ENCODE results near the gene FNDC7.
A peak's percentile ranks its signal among the peaks of the same experiment; 100 is the strongest.
"Not testable (repeated sequence)": the region's sequence is repeated elsewhere in the genome, so short reads cannot be mapped to it uniquely, and the experiment has no call there.

FNDC7 gene

DNA sequence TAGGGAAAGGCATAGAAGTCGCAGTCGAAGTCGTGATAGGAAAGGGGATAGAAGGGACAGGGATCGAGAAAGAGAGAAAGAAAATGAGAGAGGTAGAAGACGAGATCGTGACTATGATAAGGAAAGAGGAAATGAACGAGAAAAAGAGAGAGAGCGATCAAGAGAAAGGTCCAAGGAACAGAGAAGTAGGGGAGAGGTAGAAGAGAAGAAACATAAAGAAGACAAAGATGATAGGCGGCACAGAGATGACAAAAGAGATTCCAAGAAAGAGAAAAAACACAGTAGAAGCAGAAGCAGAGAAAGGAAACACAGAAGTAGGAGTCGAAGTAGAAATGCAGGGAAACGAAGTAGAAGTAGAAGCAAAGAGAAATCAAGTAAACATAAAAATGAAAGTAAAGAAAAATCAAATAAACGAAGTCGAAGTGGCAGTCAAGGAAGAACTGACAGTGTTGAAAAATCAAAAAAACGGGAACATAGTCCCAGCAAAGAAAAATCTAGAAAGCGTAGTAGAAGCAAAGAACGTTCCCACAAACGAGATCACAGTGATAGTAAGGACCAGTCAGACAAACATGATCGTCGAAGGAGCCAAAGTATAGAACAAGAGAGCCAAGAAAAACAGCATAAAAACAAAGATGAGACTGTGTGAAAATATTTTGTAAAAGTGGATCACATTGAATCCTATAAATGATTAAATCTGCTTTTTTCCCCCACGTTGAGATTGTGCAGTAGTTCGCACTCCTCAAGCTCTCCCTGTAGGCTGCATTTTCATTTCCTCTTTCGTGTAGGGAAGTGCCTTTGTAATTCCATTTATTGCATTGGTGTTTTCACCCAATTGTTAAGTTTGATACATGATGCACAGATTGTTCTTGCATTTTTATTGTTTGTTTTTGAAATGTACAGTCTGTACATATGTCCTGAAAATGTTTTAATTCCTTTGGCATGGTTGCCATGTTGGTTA lies 13.1 kb upstream of the FNDC7 start:
- DNase-seq (ENCODE audit: low read depth), result no peak

DNA sequence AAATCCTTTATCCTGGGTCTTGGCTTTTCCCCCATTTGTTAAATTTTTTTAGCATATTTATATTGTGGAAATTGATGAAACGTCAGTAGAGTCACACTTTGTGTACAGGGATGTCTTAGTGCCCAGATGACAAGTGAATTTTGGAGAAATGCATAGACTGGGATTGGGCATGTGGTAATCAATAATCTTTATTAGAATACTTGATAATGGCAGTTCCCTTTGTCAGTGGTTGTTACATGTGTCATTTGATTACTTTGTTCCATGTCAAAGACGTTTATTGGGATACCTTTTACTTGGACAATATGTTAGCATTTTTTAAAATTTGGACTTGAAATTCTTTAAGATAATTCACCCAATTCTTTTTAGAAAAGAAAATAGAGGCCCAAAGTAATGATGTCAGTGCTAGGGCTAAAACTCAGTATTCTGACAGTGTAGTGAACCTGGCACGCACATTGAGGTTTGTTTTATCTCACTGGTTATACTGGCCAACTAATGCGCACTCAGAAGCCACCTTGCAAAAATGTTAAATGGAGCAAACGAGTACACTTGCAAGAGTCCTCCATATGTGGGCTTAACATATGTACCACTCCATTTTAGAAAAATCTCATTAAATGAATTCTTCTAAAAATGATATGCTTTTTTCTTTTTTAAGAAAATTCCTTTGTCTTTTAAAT lies 11.4 kb upstream of the FNDC7 start:
- no peak for DNase-seq (ENCODE audit: low read depth)

DNA sequence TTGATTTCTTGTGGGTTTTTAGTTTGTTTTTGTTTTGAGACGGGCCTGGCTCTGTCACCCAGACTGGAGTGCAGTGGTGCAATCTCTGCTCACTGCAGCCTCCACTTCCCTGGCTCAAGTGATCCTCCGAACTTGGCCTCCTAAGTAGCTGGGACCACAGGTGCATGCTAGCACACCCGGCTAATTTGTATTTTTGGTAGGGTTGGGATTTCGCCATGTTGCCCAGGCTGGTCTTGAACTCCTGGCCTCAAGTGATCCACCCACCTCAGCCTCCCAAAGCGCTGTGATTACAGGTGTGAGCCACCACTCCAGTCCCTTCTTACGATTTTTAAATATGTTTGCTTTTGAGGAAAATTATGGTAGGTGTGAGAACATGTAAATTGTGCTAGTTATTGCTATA lies 10.6 kb upstream of the FNDC7 start:
- DNase-seq (ENCODE audit: low read depth), result not testable (repeated sequence)

- DNase-seq (ENCODE audit: low read depth), result no peak
Observed at GRCh38 chr1:108703939-108704338, 8.8 kb upstream of the FNDC7 start.

GRCh38 chr1:108704496-108704895 lies 8.2 kb upstream of the FNDC7 start:
- DNase-seq (ENCODE audit: low read depth), result peak; percentile 72

- DNase-seq (ENCODE audit: low read depth), result no peak
Observed at GRCh38 chr1:108706643-108707042, 6.1 kb upstream of the FNDC7 start.

DNA sequence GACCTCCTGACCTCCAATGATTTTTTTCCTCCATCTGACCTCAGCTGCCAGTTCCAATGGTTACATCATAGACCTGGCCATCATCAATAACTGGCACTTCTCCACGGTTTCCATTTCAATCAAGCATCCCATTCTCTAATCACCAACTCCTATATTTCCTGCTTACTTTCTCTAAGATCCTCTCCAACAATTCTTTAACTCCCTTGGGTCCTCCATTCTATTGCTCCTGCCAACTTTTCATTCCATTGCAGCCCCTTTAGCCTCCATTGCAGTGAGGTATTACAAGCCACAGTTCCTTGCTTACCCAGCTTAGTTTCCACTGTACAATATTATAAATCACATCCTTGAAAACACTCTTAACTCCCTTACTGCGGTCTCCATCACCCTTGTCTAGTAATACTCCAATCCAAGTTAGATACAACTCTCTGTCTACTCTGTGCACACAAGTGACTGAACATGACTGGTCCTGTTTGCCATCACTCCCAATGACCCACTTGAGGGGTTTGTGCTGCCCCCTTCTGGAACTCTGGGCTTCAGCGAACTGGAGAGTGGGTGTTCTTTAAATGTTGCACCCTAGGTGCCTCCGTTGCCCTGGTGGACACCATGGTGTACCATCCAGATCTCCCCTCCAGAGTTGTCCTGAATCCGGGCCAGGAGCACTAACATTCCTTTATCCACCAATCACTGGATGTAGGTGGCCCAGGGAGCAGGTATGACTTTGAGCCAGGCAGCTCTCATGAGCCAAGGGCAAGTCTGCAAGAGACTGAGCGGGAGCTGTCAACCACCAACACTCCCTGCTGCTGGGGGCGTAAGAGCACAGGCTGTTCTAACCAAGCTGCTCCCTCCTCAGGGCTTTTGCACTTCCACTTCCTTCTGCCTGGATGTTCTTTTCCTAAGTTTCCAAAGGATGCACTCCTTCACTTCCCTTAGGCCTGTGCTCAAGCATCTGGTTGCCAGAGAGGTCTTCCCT lies 3.7 kb upstream of the FNDC7 start:
- no peak for DNase-seq (ENCODE audit: low read depth)

DNA sequence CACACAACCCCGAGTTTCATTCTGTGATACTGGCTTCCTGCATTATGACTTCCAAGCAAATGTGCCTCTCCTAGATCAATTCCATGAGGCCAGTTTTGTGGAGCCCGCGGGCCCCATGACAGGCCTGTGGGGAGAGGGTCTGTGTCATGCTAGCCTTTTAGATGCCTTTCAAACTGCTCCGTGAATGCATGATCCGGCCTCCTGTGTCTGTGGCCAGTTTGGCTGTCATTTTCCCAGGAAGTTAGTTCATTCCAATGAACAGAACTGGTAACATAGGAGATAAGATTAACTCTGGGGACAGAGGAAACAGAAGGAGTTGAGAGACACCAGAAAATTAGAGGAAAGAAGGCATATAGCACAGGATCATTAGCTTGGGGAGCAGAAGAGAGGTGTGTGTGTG lies 3.2 kb downstream of the FNDC7 start:
- no peak for DNase-seq (ENCODE audit: low read depth)

GRCh38 chr1:108716437-108717230 lies 3.9 kb downstream of the FNDC7 start:
- no peak for DNase-seq (ENCODE audit: low read depth)

DNA sequence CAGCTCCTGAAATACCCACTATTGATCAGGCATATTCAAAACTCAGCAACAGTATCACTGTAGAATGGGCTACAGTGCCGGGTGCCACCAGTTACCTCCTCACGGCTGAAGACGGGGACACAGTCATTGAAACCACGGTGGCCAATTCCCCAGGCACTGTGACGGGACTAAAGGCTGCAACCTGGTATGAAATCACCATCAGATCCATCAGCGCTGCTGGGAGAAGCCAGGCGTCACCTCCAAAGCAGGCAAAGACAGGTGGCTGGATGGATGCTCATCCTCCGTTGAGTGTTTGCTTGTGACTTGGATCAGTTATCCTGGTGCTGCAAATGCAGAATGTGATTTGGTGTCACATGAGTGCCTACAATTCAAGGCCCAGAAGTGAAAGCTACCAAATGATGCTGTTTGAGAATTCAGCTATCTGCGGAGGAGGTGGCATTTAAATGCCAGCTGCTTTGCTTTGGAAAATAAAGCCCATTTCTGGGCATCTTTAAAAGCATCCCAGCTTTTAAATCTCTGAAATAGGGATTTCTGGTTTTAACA lies 5.1 kb downstream of the FNDC7 start:
- no peak for DNase-seq (ENCODE audit: low read depth)

DNA sequence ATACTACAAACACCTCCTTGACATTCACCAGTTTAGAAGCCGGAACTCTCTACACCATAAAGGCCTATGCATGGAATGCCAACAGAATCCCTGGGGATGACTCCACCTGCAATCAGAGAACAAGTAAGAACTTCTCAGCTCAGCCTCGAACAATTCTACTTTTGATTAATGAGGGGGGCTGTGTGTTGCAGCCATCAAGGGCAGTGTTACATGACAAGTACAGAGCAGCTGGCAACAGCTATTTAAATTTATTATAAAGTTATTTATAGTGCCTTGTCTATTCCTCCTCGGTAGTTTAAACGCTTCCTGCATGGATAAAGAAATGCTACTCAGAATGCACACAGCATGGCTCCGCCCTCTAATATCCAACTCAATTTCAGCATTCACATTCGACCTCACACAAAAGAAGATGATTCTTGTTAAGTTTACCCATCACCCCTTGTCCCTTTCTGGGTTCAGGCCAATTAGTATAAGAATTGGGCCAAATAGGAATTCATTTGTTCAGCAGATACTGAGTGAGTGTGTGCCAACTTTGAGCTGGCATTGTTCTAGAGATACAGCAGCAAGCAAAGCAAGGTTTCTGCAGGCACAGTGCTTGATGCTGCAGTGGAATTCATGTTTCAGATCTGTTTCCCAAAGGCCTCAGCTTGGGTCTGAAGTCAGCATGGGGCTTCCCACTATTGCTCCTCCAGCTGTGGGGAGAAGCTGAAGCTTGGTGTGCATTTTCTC lies 6.4 kb downstream of the FNDC7 start:
- no peak for DNase-seq (ENCODE audit: low read depth)

- peak; percentile 73 for DNase-seq (ENCODE audit: low read depth)
Observed at GRCh38 chr1:108719656-108720435, 7.1 kb downstream of the FNDC7 start.

DNA sequence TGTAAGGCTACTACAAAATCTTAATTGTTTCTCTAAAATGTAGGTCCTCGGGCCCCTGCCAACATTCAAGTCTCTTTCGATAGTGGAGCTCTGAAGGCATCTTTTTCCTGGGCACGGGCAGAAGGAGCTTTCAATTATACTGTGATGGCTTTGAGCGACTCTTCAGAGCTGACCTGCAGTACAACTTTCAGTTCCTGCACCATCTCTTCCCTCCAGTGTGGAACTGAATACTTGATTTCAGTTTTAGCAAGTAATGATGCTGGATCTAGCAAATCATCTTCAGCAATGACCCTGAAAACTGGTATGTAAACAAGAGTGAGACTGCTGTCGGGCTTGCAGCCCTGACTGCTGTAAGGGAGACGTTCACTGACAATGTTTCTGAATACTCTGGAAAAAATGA lies 9.6 kb downstream of the FNDC7 start:
- peak; percentile 61 for DNase-seq (ENCODE audit: low read depth)

- no peak for DNase-seq (ENCODE audit: low read depth)
Observed at GRCh38 chr1:108725906-108726305, 13.2 kb downstream of the FNDC7 start.

DNA sequence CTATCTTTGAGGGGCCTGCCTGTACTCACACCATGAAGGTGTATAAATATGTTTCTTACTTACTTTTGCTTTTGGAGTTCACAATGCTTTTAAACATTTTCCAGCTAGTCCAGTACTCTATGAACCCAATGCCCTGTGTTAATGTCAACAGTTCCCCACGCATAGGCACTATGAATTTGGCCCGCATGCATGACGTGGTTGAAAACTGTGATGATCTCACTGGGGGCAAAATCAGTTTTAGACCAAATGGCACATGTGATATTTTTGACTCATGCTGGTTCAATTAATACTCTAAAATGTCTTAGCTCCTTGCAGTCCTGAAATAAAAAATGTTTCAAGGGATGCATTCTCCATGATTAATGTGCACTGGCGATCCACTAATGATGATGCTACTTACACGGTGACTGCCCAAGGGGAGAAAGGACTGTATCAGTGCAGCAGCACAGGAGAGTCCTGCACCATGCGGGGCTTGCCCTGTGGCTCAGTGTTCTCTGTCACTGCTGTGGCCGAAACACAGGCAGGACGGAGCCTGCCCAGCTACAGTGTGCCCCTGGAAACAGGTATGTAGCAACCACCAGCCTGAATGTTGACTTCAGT lies 15.7 kb downstream of the FNDC7 start:
- no peak for DNase-seq (ENCODE audit: low read depth)

DNA sequence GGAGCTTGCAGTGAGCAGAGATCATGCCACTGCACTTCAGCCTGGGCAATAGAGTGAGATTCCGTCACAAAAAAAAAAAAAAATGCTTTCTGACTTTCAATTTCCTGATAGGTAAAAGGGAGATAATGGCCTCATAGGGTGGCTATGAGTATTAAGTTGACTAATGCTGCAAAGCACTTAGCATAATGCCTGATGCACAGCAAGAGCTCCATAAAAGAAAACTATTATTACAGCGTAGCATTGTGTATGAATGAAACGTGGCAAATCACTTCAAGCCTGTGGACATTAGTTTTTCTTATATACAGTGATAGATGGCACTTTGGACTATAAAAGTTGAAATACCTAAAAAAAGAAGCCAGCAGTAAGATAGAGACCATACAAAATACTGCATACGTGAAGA lies 16.8 kb downstream of the FNDC7 start:
- DNase-seq (ENCODE audit: low read depth), result no peak

- DNase-seq (ENCODE audit: low read depth), result no peak
Observed at GRCh38 chr1:108732398-108732797, 19.7 kb downstream of the FNDC7 start.

GRCh38 chr1:108734171-108734865 lies 21.6 kb downstream of the FNDC7 start:
- no peak for DNase-seq (ENCODE audit: low read depth)

- DNase-seq (ENCODE audit: low read depth), result no peak
Observed at GRCh38 chr1:108742253-108742652, 29.5 kb downstream of the FNDC7 start.

Measured in fibroblast of gingiva (primary cell).